ENCODE data around the gene MVB12B. TPM values are rescaled to one million over a fixed set of nuclear protein-coding genes. Genes with fewer than 3 reads are reported as not detected.

The MVB12B gene
- total RNA-seq, 1 experiment from 2014 or later: 5.7 TPM

- peaks cover 39% of the 10 kb centered on the region for H3K4me1 Mint-ChIP-seq
- no peak for DNase-seq (ENCODE audit: low spot score)
- CTCF ChIA-PET: interaction anchor here (0.6 to 2.7 kb wide), 4 partner anchors 21 to 1060 kb away, joined by 3 to 11 read pairs (median 4); no protein-coding TSS in a partner anchor
- ATAC-seq: no peak
- H3K36me3 Mint-ChIP-seq: no peaks in the 10 kb centered on the region
- H3K27me3 Mint-ChIP-seq (ENCODE audit: low read depth): peaks cover 2% of the 10 kb centered on the region; the same call in 1 of the 2 replicates
- TF ChIP-seq IRF2 (CRISPR knock-in tag; IDR thresholded peaks at IDR 0.05; ENCODE audit: borderline replicate concordance, low read depth) (no peak), ETV6 (CRISPR knock-in tag; IDR thresholded peaks at IDR 0.05) (no peak)
- no peak overlapping the region for H3K27ac Mint-ChIP-seq
- no peaks in the 10 kb centered on the region for H3K9me3 Mint-ChIP-seq
- POLR2A ChIA-PET: interaction anchor here (0.7 kb wide), 1 partner anchor 11 kb away, joined by 4 read pairs; no protein-coding TSS in a partner anchor
- no peak overlapping the region for H3K4me3 Mint-ChIP-seq
These were observed 93.5 kb downstream of the MVB12B start for GRCh38 chr9:126420135-126420534.

- peaks cover 2% of the 10 kb centered on the region; the same call in 1 of the 2 replicates for H3K27me3 Mint-ChIP-seq (ENCODE audit: low read depth)
- 0 out of 2 replicates have a peak overlapping the region, but pooled peaks have one; percentile 23 for H3K27ac Mint-ChIP-seq
- ATAC-seq: peak; percentile 8; the same call in 1 of the 2 replicates
- TF ChIP-seq NFATC4 (CRISPR knock-in tag; IDR thresholded peaks at IDR 0.05) (no peak), SMAD4 (CRISPR knock-in tag; IDR thresholded peaks at IDR 0.05) (no peak), MLX (CRISPR knock-in tag; IDR thresholded peaks at IDR 0.05) (no peak)
- ChIA-PET POLR2A (no interaction called here), CTCF (interaction anchor here (0.6 to 2.7 kb wide), 4 partner anchors 22 to 1060 kb away, joined by 3 to 11 read pairs (median 6); no protein-coding TSS in a partner anchor)
- H3K4me1 Mint-ChIP-seq: peaks cover 39% of the 10 kb centered on the region
- DNase-seq (ENCODE audit: low spot score): no peak
- no peaks in the 10 kb centered on the region for H3K36me3 Mint-ChIP-seq
- no peak overlapping the region for H3K4me3 Mint-ChIP-seq
- H3K9me3 Mint-ChIP-seq: no peaks in the 10 kb centered on the region
These were observed 94.3 kb downstream of the MVB12B start for GRCh38 chr9:126420643-126421564.

- DNase-seq (ENCODE audit: low spot score) (no peak), ATAC-seq (peak; percentile 79)
- H3K4me3 Mint-ChIP-seq: no peak overlapping the region
- H3K27me3 Mint-ChIP-seq (ENCODE audit: low read depth): peaks cover 2% of the 10 kb centered on the region; the same call in 1 of the 2 replicates
- no peaks in the 10 kb centered on the region for H3K9me3 Mint-ChIP-seq
- POLR2A ChIA-PET: no interaction called here
- TF ChIP-seq ZNF138 (CRISPR knock-in tag; conservative IDR thresholded peaks at IDR 0.05) (0 out of 2 replicates have a peak, but pooled peaks have one; percentile 24), HMGXB4 (CRISPR knock-in tag; IDR thresholded peaks at IDR 0.05) (no peak)
- H3K4me1 Mint-ChIP-seq: peaks cover 39% of the 10 kb centered on the region
- no peaks in the 10 kb centered on the region for H3K36me3 Mint-ChIP-seq
- H3K27ac Mint-ChIP-seq: peak overlapping the region; percentile 48; the same call in 1 of the 2 replicates
- CTCF ChIA-PET: interaction anchor here (1.6 to 2.7 kb wide), 2 partner anchors 23 to 61 kb away, joined by 5 to 11 read pairs; no protein-coding TSS in a partner anchor
These were observed 95.2 kb downstream of the MVB12B start for GRCh38 chr9:126421567-126422428.

- CTCF ChIA-PET: interaction anchor here (1.2 kb wide), 1 partner anchor 25 kb away, joined by 5 read pairs; no protein-coding TSS in a partner anchor
- TF ChIP-seq ATF6 (CRISPR knock-in tag; IDR thresholded peaks at IDR 0.05): no peak
- no peak for TF ChIP-seq GRHL2 (CRISPR knock-in tag; IDR thresholded peaks at IDR 0.05; ENCODE audit: insufficient replicate concordance, severe bottlenecking)
- no peak for TF ChIP-seq ZNF281 (CRISPR knock-in tag; IDR thresholded peaks at IDR 0.05)
- no peak for TF ChIP-seq ZNF138 (CRISPR knock-in tag; conservative IDR thresholded peaks at IDR 0.05)
- no peak for TF ChIP-seq ZNF232 (CRISPR knock-in tag; IDR thresholded peaks at IDR 0.05)
- TF ChIP-seq GABPB1 (CRISPR knock-in tag; IDR thresholded peaks at IDR 0.05): no peak
- TF ChIP-seq CBFB (CRISPR knock-in tag; IDR thresholded peaks at IDR 0.05; ENCODE audit: low read depth): no peak
These were observed 96.7 kb downstream of the MVB12B start for GRCh38 chr9:126423142-126423915.

More at GRCh38 chr9:126423142-126423915, 96.7 kb downstream of the MVB12B start:
- no peak overlapping the region for H3K27ac Mint-ChIP-seq
- POLR2A ChIA-PET: no interaction called here
- H3K36me3 Mint-ChIP-seq: no peaks in the 10 kb centered on the region
- no peaks in the 10 kb centered on the region for H3K9me3 Mint-ChIP-seq
- no peak overlapping the region for H3K4me3 Mint-ChIP-seq
- ATAC-seq (no peak), DNase-seq (ENCODE audit: low spot score) (no peak)
- H3K27me3 Mint-ChIP-seq (ENCODE audit: low read depth): peaks cover 2% of the 10 kb centered on the region; the same call in 1 of the 2 replicates
- peaks cover 30% of the 10 kb centered on the region for H3K4me1 Mint-ChIP-seq

Data from WTC11 (cell line).